A549 (cell line): Measurements from ENCODE around the gene INSYN2B.

Source experiments
- CEBPB ChIP-seq, 2 experiments: fragments of >200 bp in 1 of 2; sonication (Bioruptor Twin) in 1 of 2; formaldehyde crosslinking in 1 of 2; IDR thresholded peaks; 2 replicates each; pipeline ENCODE4 v1.6.1; 2012 to 2016
- CTCF ChIP-seq: fragments of >200 bp; sonication (Bioruptor Twin); formaldehyde crosslinking; IDR thresholded peaks from 3 replicates; pipeline ENCODE4 v1.5.1; 2016
- POLR2A ChIP-seq: IDR thresholded peaks from 2 replicates; pipeline ENCODE4 v1.6.1; 2012; ENCODE audit warnings: mild to moderate bottlenecking, low read length
- RAD21 ChIP-seq, 2 experiments: fragments of >200 bp in 1 of 2; sonication (Bioruptor Twin) in 1 of 2; formaldehyde crosslinking in 1 of 2; IDR thresholded peaks in 1 of 2; conservative IDR thresholded peaks in 1 of 2; 2 replicates in 1 of 2; 3 replicates in 1 of 2; pipeline ENCODE4 v1.6.1; 2012 to 2018; ENCODE audit warnings: inconsistent platforms in 1 of 2
- RCOR1 ChIP-seq: fragments of 150-350 bp; IDR thresholded peaks from 2 replicates; pipeline ENCODE4 v1.6.1; 2014; ENCODE audit warnings: antibody characterized with exemption, low read length, low read depth

- no peak for TF ChIP-seq CTCF
- TF ChIP-seq POLR2A = no peak
- no peak for TF ChIP-seq RCOR1
- TF ChIP-seq RAD21 (conservative IDR thresholded peaks at IDR 0.05 in 1 of 2, IDR thresholded peaks at IDR 0.05 in 1 of 2) = no peak
- no peak for TF ChIP-seq CEBPB (IDR thresholded peaks at IDR 0.05)
These were observed 119.7 kb downstream of the INSYN2B start for GRCh38 chr5:169860585-169860984.
